DMS79 (cell line): ENCODE results near the gene SPEM1.

ENCODE experiments used
- DNase-seq: peaks from one replicate; lab custom pipeline; 2025; lab: John Stamatoyannopoulos, UW

SPEM1 gene

GRCh38 chr17:7398612-7399011, 21.5 kb upstream of the SPEM1 start:
- no peak for DNase-seq

- no peak for DNase-seq
These were observed 16.9 kb upstream of the SPEM1 start for GRCh38 chr17:7403043-7403726.

- peak; percentile 81 for DNase-seq
These were observed 16.5 kb upstream of the SPEM1 start for GRCh38 chr17:7403727-7403976.

GRCh38 chr17:7403977-7404736, 16.0 kb upstream of the SPEM1 start, which contains the start of gene TMEM256:
Gene TMEM256, minus strand, starts transcription at chr17:7404097. Its CDS starts 13 bp downstream, at chr17:7404084.
- peak; percentile 99 for DNase-seq

- DNase-seq = no peak
These were observed 15.3 kb upstream of the SPEM1 start for GRCh38 chr17:7404737-7405349.

GRCh38 chr17:7405350-7406234, 14.5 kb upstream of the SPEM1 start:
- no peak for DNase-seq

GRCh38 chr17:7406235-7406825, 13.8 kb upstream of the SPEM1 start:
- DNase-seq = no peak

- DNase-seq = no peak
These were observed 13.0 kb upstream of the SPEM1 start for GRCh38 chr17:7407082-7407481.

- DNase-seq = no peak
These were observed 12.5 kb upstream of the SPEM1 start, which contains the start of gene NLGN2 for GRCh38 chr17:7407485-7408251. Gene NLGN2, plus strand, starts transcription at chr17:7407845. Its CDS starts 411 bp downstream, at chr17:7408256.

GRCh38 chr17:7408252-7408727, 11.8 kb upstream of the SPEM1 start:
- DNase-seq = no peak

GRCh38 chr17:7408863-7409262, 11.3 kb upstream of the SPEM1 start:
- no peak for DNase-seq

- DNase-seq = no peak
These were observed 10.4 kb upstream of the SPEM1 start for GRCh38 chr17:7409716-7410115.

GRCh38 chr17:7410634-7411426, 9.3 kb upstream of the SPEM1 start:
- no peak for DNase-seq

GRCh38 chr17:7411427-7411750, 8.7 kb upstream of the SPEM1 start:
- no peak for DNase-seq

- DNase-seq = no peak
These were observed 6.7 kb upstream of the SPEM1 start for GRCh38 chr17:7413346-7413985.

- no peak for DNase-seq
These were observed 5.3 kb upstream of the SPEM1 start for GRCh38 chr17:7414837-7415236.

GRCh38 chr17:7415784-7416183, 4.3 kb upstream of the SPEM1 start:
- DNase-seq = no peak

GRCh38 chr17:7416323-7416722, 3.8 kb upstream of the SPEM1 start:
- DNase-seq = no peak

- DNase-seq = no peak
These were observed 3.0 kb upstream of the SPEM1 start for GRCh38 chr17:7417056-7417655.
